ENCODE measurements around the gene TBC1D22A. TPM values are rescaled to one million over a fixed set of nuclear protein-coding genes. Genes with fewer than 3 reads are reported as not detected.

Gene TBC1D22A
- total RNA-seq, 2 donors from 2014 or later = 28.9 to 31.3 TPM

- no peak for TF ChIP-seq CTCF (IDR thresholded peaks at IDR 0.05)
- DNase-seq (ENCODE audit: low spot score) = no peak
- Histone ChIP-seq H3K4me3 (no peak overlapping the region), H3K9me3 (no peaks in the 10 kb centered on the region), H3K4me1 (ENCODE audit: control insufficient read depth in 1 of 2, low read depth in 2 of 2) (no peaks in the 10 kb centered on the region), H3K27ac (no peak overlapping the region), H3K36me3 (no peaks in the 10 kb centered on the region), H3K27me3 (replicated peaks; ENCODE audit: insufficient read depth) (no peaks in the 10 kb centered on the region)
- no peak for ATAC-seq (ENCODE audit: insufficient number of reproducible peaks, low FRiP score, low read depth)
Observed at GRCh38 chr22:47205081-47205491, 442.6 kb downstream of the TBC1D22A start.

DNA sequence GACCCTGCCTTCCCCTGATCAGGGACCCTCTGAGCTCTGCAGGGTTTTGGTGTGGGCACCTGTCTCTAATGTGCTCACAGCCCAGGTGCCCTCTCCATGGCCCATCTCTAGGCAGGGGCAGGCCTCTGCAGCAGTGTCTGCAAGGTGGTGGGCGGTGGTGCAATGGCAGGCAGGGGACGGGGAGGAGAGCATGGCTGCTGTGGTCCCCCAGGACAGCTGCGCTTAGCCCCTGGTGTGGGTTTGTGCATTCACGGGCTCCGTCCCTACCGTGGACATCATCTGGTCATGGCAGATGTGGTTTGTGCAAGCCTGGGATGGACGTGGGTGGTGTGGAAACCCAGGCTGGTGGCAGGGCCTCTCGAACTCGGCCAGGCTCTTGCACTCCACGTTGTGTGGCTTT is 443.1 kb downstream of the TBC1D22A start:
- DNase-seq (ENCODE audit: low spot score) = no peak
- no peak for TF ChIP-seq CTCF (IDR thresholded peaks at IDR 0.05)

GRCh38 chr22:47206164-47206563 is 443.7 kb downstream of the TBC1D22A start:
- no peak for TF ChIP-seq CTCF (IDR thresholded peaks at IDR 0.05)
- no peak for ATAC-seq (ENCODE audit: insufficient number of reproducible peaks, low FRiP score, low read depth)
- Histone ChIP-seq H3K4me3 (no peak overlapping the region), H3K27me3 (replicated peaks; ENCODE audit: insufficient read depth) (no peaks in the 10 kb centered on the region), H3K36me3 (no peaks in the 10 kb centered on the region), H3K9me3 (no peaks in the 10 kb centered on the region), H3K4me1 (ENCODE audit: control insufficient read depth in 1 of 2, low read depth in 2 of 2) (no peaks in the 10 kb centered on the region), H3K27ac (no peak overlapping the region)
- no peak for DNase-seq (ENCODE audit: low spot score)

More for the DNA sequence above, 443.1 kb downstream of the TBC1D22A start:
- Histone ChIP-seq H3K9me3 (no peaks in the 10 kb centered on the region), H3K27me3 (replicated peaks; ENCODE audit: insufficient read depth) (no peaks in the 10 kb centered on the region), H3K4me3 (no peak overlapping the region), H3K36me3 (no peaks in the 10 kb centered on the region), H3K4me1 (ENCODE audit: control insufficient read depth in 1 of 2, low read depth in 2 of 2) (no peaks in the 10 kb centered on the region), H3K27ac (no peak overlapping the region)
- no peak for ATAC-seq (ENCODE audit: insufficient number of reproducible peaks, low FRiP score, low read depth)

GRCh38 chr22:47206666-47207218 is 444.3 kb downstream of the TBC1D22A start:
- Histone ChIP-seq H3K4me1 (ENCODE audit: control insufficient read depth in 1 of 2, low read depth in 2 of 2) (no peaks in the 10 kb centered on the region), H3K27me3 (replicated peaks; ENCODE audit: insufficient read depth) (no peaks in the 10 kb centered on the region), H3K36me3 (no peaks in the 10 kb centered on the region), H3K27ac (no peak overlapping the region), H3K4me3 (no peak overlapping the region), H3K9me3 (no peaks in the 10 kb centered on the region)
- ATAC-seq (ENCODE audit: insufficient number of reproducible peaks, low FRiP score, low read depth) (no peak), DNase-seq (ENCODE audit: low spot score) (no peak)
- no peak for TF ChIP-seq CTCF (IDR thresholded peaks at IDR 0.05)

DNA sequence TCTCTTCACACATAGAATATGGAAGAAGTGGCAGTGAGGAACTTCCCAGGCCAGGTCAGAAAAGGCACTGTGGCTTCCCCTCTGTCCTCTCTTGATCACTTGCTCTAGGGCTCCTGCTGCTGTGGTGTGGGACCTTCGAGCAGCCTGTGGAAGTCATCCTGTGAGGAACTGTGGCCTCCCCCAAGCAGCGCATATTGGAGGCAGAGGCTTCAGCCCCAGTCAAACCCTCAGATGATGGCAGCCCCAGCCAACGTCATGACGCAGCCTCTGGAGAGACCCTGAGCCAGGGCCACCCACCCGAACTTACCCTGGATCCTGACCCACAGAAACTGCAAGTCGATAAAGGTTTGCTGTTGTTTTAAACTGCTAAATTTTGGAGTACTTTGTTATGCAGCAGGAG is 444.9 kb downstream of the TBC1D22A start:
- Histone ChIP-seq H3K27ac (no peak overlapping the region), H3K36me3 (no peaks in the 10 kb centered on the region), H3K27me3 (replicated peaks; ENCODE audit: insufficient read depth) (no peaks in the 10 kb centered on the region), H3K4me1 (ENCODE audit: control insufficient read depth in 1 of 2, low read depth in 2 of 2) (no peaks in the 10 kb centered on the region), H3K9me3 (no peaks in the 10 kb centered on the region), H3K4me3 (no peak overlapping the region)
- TF ChIP-seq CTCF (IDR thresholded peaks at IDR 0.05) = no peak
- DNase-seq (ENCODE audit: low spot score) (no peak), ATAC-seq (ENCODE audit: insufficient number of reproducible peaks, low FRiP score, low read depth) (no peak)
